CD14-positive monocyte (primary cell): ENCODE measurements around the gene PIK3R3. TPM values are rescaled to one million over a fixed set of nuclear protein-coding genes. Genes with fewer than 3 reads are reported as not detected.

Experiments used
- DNase-seq, 3 donors: peaks; one replicate each; pipeline ENCODE4 v3.0.0-alpha.2; 2011 to 2022
- H2AFZ ChIP-seq: 2 replicates; pipeline ENCODE4 v1.6.0; 2012; ENCODE audit warnings: mild to moderate bottlenecking, low read depth, low read length, inconsistent platforms; ENCODE audit not compliant: insufficient read depth, poor library complexity, severe bottlenecking
- H3K27ac ChIP-seq, 2 donors: 1 replicate in 1 of 2; 2 replicates in 1 of 2; pipeline ENCODE4 v1.5.1; 2012 to 2013; ENCODE audit warnings: low read length in 2 of 2, control low read depth in 1 of 2, inconsistent platforms in 1 of 2, low read depth in 1 of 2, mild to moderate bottlenecking in 1 of 2
- H3K27me3 ChIP-seq, 2 donors: one replicate each; pipeline versions ENCODE4 v1.6.0 to v1.6.1; 2011 to 2013; ENCODE audit warnings: low read length in 2 of 2; ENCODE audit not compliant: control insufficient read depth in 2 of 2, insufficient read depth in 2 of 2
- H3K36me3 ChIP-seq, 2 donors: replicated peaks in 1 of 2; 1 replicate in 1 of 2; 2 replicates in 1 of 2; pipeline versions ENCODE4 v1.5.1 to v1.6.1; 2012 to 2013; ENCODE audit warnings: low read length in 2 of 2, control low read depth in 1 of 2, inconsistent platforms in 1 of 2, mild to moderate bottlenecking in 1 of 2; ENCODE audit not compliant: insufficient read depth in 2 of 2, control insufficient read depth in 1 of 2
- H3K4me1 ChIP-seq, 2 donors: 1 replicate in 1 of 2; 2 replicates in 1 of 2; pipeline versions ENCODE4 v1.5.1 to v1.6.1; 2012 to 2013; ENCODE audit warnings: low read length in 2 of 2, control low read depth in 1 of 2, inconsistent platforms in 1 of 2, mild to moderate bottlenecking in 1 of 2, moderate library complexity in 1 of 2; ENCODE audit not compliant: insufficient read depth in 2 of 2, control insufficient read depth in 1 of 2
- H3K4me2 ChIP-seq: replicated peaks from 2 replicates; pipeline ENCODE3; 2012; ENCODE audit warnings: low read length, moderate library complexity, mild to moderate bottlenecking; ENCODE audit not compliant: poor library complexity, severe bottlenecking; ENCODE audit errors: extremely low read depth
- H3K4me3 ChIP-seq, 3 experiments: fragments of 200-600 bp in 1 of 3; sonication (generic) in 1 of 3; replicated peaks in 1 of 3; 1 replicate in 2 of 3; 2 replicates in 1 of 3; pipeline ENCODE4 v1.5.1; 2011 to 2013; ENCODE audit warnings: low read length in 3 of 3, mild to moderate bottlenecking in 3 of 3, control low read depth in 2 of 3, low read depth in 2 of 3, inconsistent platforms in 1 of 3, moderate library complexity in 1 of 3
- H3K79me2 ChIP-seq: 2 replicates; pipeline ENCODE4 v1.6.0; 2012; ENCODE audit warnings: mild to moderate bottlenecking, control low read depth, inconsistent platforms, low read length, moderate library complexity; ENCODE audit not compliant: insufficient read depth
- H3K9ac ChIP-seq: 2 replicates; pipeline ENCODE4 v1.6.0; 2017; ENCODE audit warnings: low read length, mild to moderate bottlenecking; ENCODE audit not compliant: insufficient read depth, poor library complexity, severe bottlenecking
- H3K9me3 ChIP-seq, 2 donors: replicated peaks in 1 of 2; 1 replicate in 1 of 2; 2 replicates in 1 of 2; pipeline versions ENCODE4 v1.5.1 to v1.6.1; 2012 to 2013; ENCODE audit warnings: low read length in 2 of 2, control low read depth in 1 of 2; ENCODE audit not compliant: control insufficient read depth in 1 of 2, insufficient read depth in 1 of 2
- H4K20me1 ChIP-seq: 2 replicates; pipeline ENCODE4 v1.6.0; 2012; ENCODE audit warnings: mild to moderate bottlenecking, low read length, control low read depth, moderate library complexity; ENCODE audit not compliant: insufficient read depth
- H3K27ac Mint-ChIP-seq, 7 donors: one replicate each; pipeline ENCODE4 v1.8.0; 2020; ENCODE audit warnings: mild to moderate bottlenecking in 7 of 7, mixed read lengths in 7 of 7, moderate library complexity in 6 of 7, inconsistent platforms in 2 of 7
- H3K27me3 Mint-ChIP-seq, 3 donors: one replicate each; pipeline ENCODE4 v1.8.0; 2021 to 2022; ENCODE audit warnings: low read depth in 3 of 3, mild to moderate bottlenecking in 3 of 3, mixed read lengths in 3 of 3, moderate library complexity in 3 of 3, inconsistent platforms in 1 of 3
- H3K36me3 Mint-ChIP-seq, 2 donors: one replicate each; pipeline ENCODE4 v1.8.0; 2020; ENCODE audit warnings: mixed read lengths in 2 of 2, inconsistent platforms in 1 of 2, mild to moderate bottlenecking in 1 of 2
- H3K4me1 Mint-ChIP-seq: one replicate; pipeline ENCODE4 v1.8.0; 2020; ENCODE audit warnings: mild to moderate bottlenecking, mixed read lengths
- H3K4me3 Mint-ChIP-seq, 2 donors: one replicate each; pipeline ENCODE4 v1.8.0; 2020; ENCODE audit warnings: mild to moderate bottlenecking in 2 of 2, mixed read lengths in 2 of 2, moderate library complexity in 1 of 2
- H3K9me3 Mint-ChIP-seq, 7 donors: one replicate each; pipeline ENCODE4 v1.8.0; 2020 to 2022; ENCODE audit warnings: mixed read lengths in 7 of 7, mild to moderate bottlenecking in 6 of 7, moderate library complexity in 6 of 7, inconsistent platforms in 2 of 7
- CTCF ChIP-seq: fragments of 200-600 bp; IDR thresholded peaks from one replicate; pipeline ENCODE4 v1.8.0; 2022; ENCODE audit warnings: antibody characterized with exemption, mild to moderate bottlenecking
- WGBS: methylation state at CpG from one replicate; pipeline ENCODE4 v1.1.5; 2013; ENCODE audit warnings: missing lambda C conversion rate; ENCODE audit not compliant: insufficient coverage; 5-methylcytosine and 5-hydroxymethylcytosine counted together
- intact Hi-C, 2 donors: fragments of 100-400 bp; cut with micrococcal nuclease; formaldehyde crosslinking; loops; one replicate each; pipeline versions ENCODE4 v1.15.0 to v1.15.1; 2023
- polyA plus RNA-seq, 3 donors: library from polyadenylated mRNA; depleted of rRNA in 1 of 3; unstranded in 2 of 3; stranded (reverse) in 1 of 3; fragments of 300-500 nt in 2 of 3; fragments of >200 nt in 1 of 3; fragmentation: Illumina TruSeq in 2 of 3; gene quantifications; 1 replicate in 2 of 3; 2 replicates in 1 of 3; pipeline ENCODE4 v1.2.3, GENCODE V29; 2012 to 2021

The PIK3R3 gene
- polyA plus RNA-seq, 3 donors = 0.09 to 0.28 (median 0.17) TPM

GRCh38 chr1:46168477-46168876 is 36.0 kb upstream of the PIK3R3 start:
- Histone ChIP-seq H3K4me3 (no peak overlapping the region), H3K4me2 (no peak overlapping the region), H3K9me3 (no peaks in the 10 kb centered on the region), H3K27ac (no peak overlapping the region), H3K36me3 (no peaks in the 10 kb centered on the region), H3K9ac (no peak overlapping the region), H2AFZ (no peak overlapping the region), H3K27me3 (peaks cover 7 to 26% of the 10 kb centered on the region in 2 donors), H3K4me1 (peaks cover 8 to 13% of the 10 kb centered on the region in 2 donors), H4K20me1 (no peaks in the 10 kb centered on the region), H3K79me2 (no peaks in the 10 kb centered on the region)
- H3K9me3 Mint-ChIP-seq = peaks cover 0 to 5% (median 2%) of the 10 kb centered on the region in 7 donors
- H3K27ac Mint-ChIP-seq = no peak overlapping the region
- H3K27me3 Mint-ChIP-seq = peaks cover 43 to 52% (median 43%) of the 10 kb centered on the region in 3 donors
- peaks cover 0 to 3% of the 10 kb centered on the region in 2 donors for H3K36me3 Mint-ChIP-seq
- intact Hi-C loops = no loop called here
- whole genome bisulfite sequencing = 78% methylated on average over 1 of the region's 1 CpG
- peak overlapping the region in 1 of 2 donors; percentile 16 for H3K4me3 Mint-ChIP-seq
- H3K4me1 Mint-ChIP-seq = peaks cover 18% of the 10 kb centered on the region
- no peak for DNase-seq
- TF ChIP-seq CTCF = no peak

DNA sequence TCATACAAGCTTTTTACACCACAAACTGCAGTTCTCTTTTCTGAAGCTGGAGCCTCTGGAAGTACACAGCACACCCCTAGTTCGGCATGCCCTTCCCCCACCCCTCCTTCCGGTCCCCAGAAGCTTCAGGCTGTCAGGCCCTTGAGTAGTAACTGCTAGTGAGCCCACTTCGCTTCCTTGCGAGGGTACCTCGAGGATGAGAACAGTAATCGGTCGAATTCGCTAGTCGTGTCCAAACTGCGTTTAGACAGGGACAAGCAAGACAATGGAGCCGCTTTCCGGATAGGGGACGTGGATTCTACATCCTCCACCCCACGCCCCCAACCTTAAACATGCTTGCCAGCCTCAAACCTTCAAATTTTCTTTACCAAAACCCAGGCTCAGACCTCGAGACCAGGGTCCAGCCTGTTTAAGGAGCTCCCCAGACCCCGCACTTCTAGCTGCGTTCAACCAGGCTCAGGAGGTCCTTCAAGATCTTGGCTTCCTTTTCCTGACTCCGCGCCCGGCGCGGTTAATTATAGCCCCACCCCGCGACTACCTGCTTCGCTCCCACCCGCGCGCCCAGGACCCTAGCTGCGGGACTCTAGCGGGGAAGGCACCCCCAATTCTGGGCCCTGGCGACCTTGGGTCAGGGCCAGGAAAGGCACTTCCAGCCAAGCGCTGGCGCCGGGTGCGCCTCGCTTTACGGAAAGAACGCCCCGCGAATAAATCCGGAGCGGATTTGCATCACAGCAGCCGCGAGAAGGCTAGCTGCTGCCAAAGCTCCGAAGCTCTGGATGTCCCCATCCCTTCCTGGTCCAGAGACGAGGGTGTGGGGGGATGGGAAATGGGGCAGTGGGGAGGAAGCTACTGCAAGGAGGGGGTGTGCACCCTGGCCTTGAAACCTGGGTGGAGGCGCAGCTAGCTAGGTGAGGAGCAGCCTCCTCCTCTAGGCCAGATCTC is 34.4 kb upstream of the PIK3R3 start:
- Mint-ChIP-seq H3K4me1 (peaks cover 18% of the 10 kb centered on the region), H3K9me3 (peaks cover 0 to 5% (median 1%) of the 10 kb centered on the region in 7 donors), H3K27me3 (peaks cover 42 to 52% (median 42%) of the 10 kb centered on the region in 3 donors), H3K36me3 (peaks cover 0 to 3% of the 10 kb centered on the region in 2 donors), H3K27ac (peak overlapping the region in 3 of 7 donors; percentile 32 to 69 (median 64)), H3K4me3 (peak overlapping the region; percentile 87 to 97)
- peak overlapping the region; percentile 56 for H3K9ac ChIP-seq
- H3K27me3 ChIP-seq = peaks cover 7 to 26% of the 10 kb centered on the region in 2 donors
- WGBS = 2% methylated on average over 45 of the region's 47 CpGs
- H4K20me1 ChIP-seq = no peaks in the 10 kb centered on the region
- H3K4me2 ChIP-seq = peak overlapping the region; percentile 84
- no peaks in the 10 kb centered on the region for H3K79me2 ChIP-seq
- intact Hi-C loops = no loop called here
- peaks cover 8 to 13% of the 10 kb centered on the region in 2 donors for H3K4me1 ChIP-seq
- H3K4me3 ChIP-seq = peak overlapping the region; percentile 15 to 79 (median 33)
- TF ChIP-seq CTCF = no peak
- no peak overlapping the region for H3K27ac ChIP-seq
- peak in 1 of 3 donors; percentile 9 for DNase-seq
- H2AFZ ChIP-seq = peak overlapping the region; percentile 91
- no peaks in the 10 kb centered on the region for H3K9me3 ChIP-seq
- no peaks in the 10 kb centered on the region for H3K36me3 ChIP-seq
